NCI-H774 (cell line): ENCODE data around the gene TBC1D4.

Experiments used
- DNase-seq: peaks from one replicate; lab custom pipeline; 2025; lab: John Stamatoyannopoulos, UW

TBC1D4 gene

GRCh38 chr13:75384879-75385707 is 96.9 kb downstream of the TBC1D4 start:
- DNase-seq: peak; percentile 80

GRCh38 chr13:75383064-75383715 is 98.8 kb downstream of the TBC1D4 start:
- no peak for DNase-seq

- DNase-seq: no peak
Observed at GRCh38 chr13:75378301-75378700, 103.7 kb downstream of the TBC1D4 start.

GRCh38 chr13:75376792-75377402 is 105.1 kb downstream of the TBC1D4 start:
- no peak for DNase-seq

- DNase-seq: no peak
Observed at GRCh38 chr13:75375329-75375728, 106.6 kb downstream of the TBC1D4 start.

GRCh38 chr13:75373988-75374387 is 108.0 kb downstream of the TBC1D4 start:
- DNase-seq: no peak

GRCh38 chr13:75372923-75373841 is 108.8 kb downstream of the TBC1D4 start:
- no peak for DNase-seq

- no peak for DNase-seq
Observed at GRCh38 chr13:75372517-75372916, 109.5 kb downstream of the TBC1D4 start.

- DNase-seq: no peak
Observed at GRCh38 chr13:75371203-75371602, 110.8 kb downstream of the TBC1D4 start.

- no peak for DNase-seq
Observed at GRCh38 chr13:75370774-75371173, 111.2 kb downstream of the TBC1D4 start.

GRCh38 chr13:75369981-75370380 is 112.0 kb downstream of the TBC1D4 start:
- no peak for DNase-seq

- no peak for DNase-seq
Observed at GRCh38 chr13:75368167-75368566, 113.8 kb downstream of the TBC1D4 start.

- DNase-seq: no peak
Observed at GRCh38 chr13:75366380-75367280, 115.3 kb downstream of the TBC1D4 start.

- no peak for DNase-seq
Observed at GRCh38 chr13:75365724-75366173, 116.2 kb downstream of the TBC1D4 start.

- no peak for DNase-seq
Observed at GRCh38 chr13:75364131-75364713, 117.7 kb downstream of the TBC1D4 start.

GRCh38 chr13:75363371-75363770 is 118.6 kb downstream of the TBC1D4 start:
- no peak for DNase-seq

GRCh38 chr13:75362026-75362425 is 119.9 kb downstream of the TBC1D4 start:
- no peak for DNase-seq

- no peak for DNase-seq
Observed at GRCh38 chr13:75360170-75360569, 121.8 kb downstream of the TBC1D4 start.

GRCh38 chr13:75359266-75359665 is 122.7 kb downstream of the TBC1D4 start:
- DNase-seq: no peak

GRCh38 chr13:75357576-75358289 is 124.2 kb downstream of the TBC1D4 start:
- DNase-seq: no peak
